Subcutaneous abdominal adipose tissue (tissue), 5 donors: ENCODE results near the gene GHRHR.

Source experiments
- H3K27ac ChIP-seq: one replicate; pipeline ENCODE4 v1.7.0; 2013; ENCODE audit warnings: low read depth, mild to moderate bottlenecking, inconsistent platforms, low read length, moderate library complexity
- H3K27me3 ChIP-seq, 5 donors: one replicate each; pipeline ENCODE4 v1.7.0; 2013; ENCODE audit warnings: low read length in 5 of 5, inconsistent platforms in 1 of 5; ENCODE audit not compliant: control insufficient read depth in 5 of 5, insufficient read depth in 4 of 5
- H3K36me3 ChIP-seq, 5 donors: one replicate each; pipeline ENCODE4 v1.7.0; 2013; ENCODE audit warnings: low read length in 5 of 5; ENCODE audit not compliant: control insufficient read depth in 5 of 5, insufficient read depth in 5 of 5
- H3K4me1 ChIP-seq, 5 donors: one replicate each; pipeline ENCODE4 v1.7.0; 2013; ENCODE audit warnings: low read length in 5 of 5, mild to moderate bottlenecking in 3 of 5, moderate library complexity in 1 of 5; ENCODE audit not compliant: control insufficient read depth in 5 of 5, insufficient read depth in 5 of 5
- H3K4me3 ChIP-seq, 5 donors: one replicate each; pipeline ENCODE4 v1.7.0; 2013; ENCODE audit warnings: low read length in 5 of 5, low read depth in 1 of 5
- H3K9ac ChIP-seq, 5 donors: one replicate each; pipeline ENCODE4 v1.7.0; 2013; ENCODE audit warnings: low read length in 5 of 5, mild to moderate bottlenecking in 4 of 5, moderate library complexity in 3 of 5
- H3K9me3 ChIP-seq, 5 donors: one replicate each; pipeline ENCODE4 v1.7.0; 2013; ENCODE audit warnings: low read length in 5 of 5; ENCODE audit not compliant: control insufficient read depth in 5 of 5
- donor health status: healthy.
- donor health status: healthy.
- donor health status: healthy.
- donor health status: healthy.
- donor health status: healthy.

The GHRHR gene

DNA sequence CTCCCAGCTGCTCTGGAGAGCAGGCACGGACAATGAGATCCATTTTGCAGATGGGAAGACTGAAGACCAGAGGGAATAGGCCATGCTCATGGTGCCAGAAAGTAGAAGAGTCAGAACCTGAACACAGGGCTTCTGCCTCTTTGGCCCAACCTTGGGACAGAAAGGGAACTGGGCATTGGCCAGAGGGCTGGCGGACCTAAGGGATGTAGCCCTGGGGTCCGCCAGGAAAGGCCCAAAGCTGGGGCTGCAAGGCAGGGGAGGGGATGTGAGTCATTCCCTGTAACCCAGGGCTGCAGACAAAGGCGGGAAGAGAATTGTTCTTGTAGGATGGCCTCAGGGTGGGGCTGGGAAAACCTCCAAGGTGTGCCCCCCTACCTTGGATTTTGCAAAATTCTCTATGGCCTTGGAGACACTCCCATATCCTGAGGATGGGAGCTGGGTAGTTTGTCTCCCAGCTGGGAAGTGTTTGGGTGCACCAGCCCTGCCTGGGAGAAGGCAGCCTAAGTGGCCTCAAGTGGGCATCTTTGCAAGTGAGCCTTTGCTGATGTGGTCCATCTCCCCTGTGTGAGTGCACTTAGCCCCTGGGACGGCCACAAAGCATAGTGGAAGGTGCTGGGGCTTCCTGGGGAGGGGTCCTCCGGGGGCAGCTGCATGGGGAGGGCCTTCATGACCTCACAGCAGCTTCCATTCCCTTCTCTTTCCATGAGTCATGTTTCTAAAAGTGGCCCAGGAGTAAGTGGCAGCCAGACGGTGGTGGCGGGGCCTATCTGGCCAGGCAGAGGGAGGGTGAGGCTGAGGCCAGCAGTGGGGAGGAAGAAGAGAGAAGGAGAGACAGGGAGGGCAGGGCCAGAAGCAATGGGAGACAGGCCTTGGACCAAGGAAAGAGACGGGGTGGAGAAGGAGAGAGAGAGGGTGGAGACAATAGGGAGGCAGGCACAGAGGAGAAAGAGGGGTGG lies 42.9 kb upstream of the GHRHR start:
- no peak overlapping the region for H3K4me3 ChIP-seq
- H3K9me3 ChIP-seq: no peaks in the 10 kb centered on the region
- H3K36me3 ChIP-seq: peaks cover 0 to 47% (median 40%) of the 10 kb centered on the region in 5 donors
- H3K4me1 ChIP-seq: peaks cover 3 to 58% (median 21%) of the 10 kb centered on the region in 5 donors
- H3K27me3 ChIP-seq: no peaks in the 10 kb centered on the region
- peak overlapping the region; percentile 67 for H3K27ac ChIP-seq
- no peak overlapping the region for H3K9ac ChIP-seq

DNA sequence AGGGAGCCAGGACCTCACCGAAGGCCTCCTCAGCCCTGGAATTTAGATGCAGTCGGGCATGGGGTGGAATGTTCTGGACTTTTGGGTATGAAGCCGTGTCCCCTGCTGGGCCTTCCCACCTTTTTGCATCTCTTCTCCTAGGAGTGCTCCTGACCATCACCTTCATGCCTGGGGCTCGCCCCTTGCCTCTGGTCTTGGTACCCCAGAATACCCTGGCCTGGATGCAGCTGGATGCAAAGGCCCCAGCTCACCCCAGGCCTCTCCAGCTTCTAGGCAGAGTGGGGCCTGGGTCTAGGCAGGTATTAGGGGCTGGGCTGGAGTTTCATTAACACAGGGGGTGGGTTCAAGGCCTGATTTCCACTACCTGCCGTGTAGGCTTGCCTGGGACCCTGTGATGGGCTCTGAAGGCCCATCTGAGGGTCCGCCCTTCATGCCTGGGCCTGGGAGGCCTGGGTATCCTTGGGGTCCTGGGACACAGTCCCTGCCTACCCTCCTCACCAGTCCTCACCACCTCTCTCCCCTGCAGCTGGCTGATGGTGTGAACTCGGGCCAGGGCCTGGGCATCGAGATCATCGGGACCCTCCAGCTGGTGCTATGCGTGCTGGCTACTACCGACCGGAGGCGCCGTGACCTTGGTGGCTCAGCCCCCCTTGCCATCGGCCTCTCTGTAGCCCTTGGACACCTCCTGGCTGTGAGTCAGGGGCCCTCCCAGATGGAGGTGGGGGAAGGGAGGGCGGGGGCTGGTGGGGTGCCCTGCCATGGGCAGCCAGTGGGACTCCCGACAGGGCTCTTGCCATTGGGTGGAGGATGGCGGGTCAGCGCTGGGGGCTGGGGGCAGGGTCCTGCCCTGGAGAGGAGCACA lies 42.0 kb upstream of the GHRHR start:
- Histone ChIP-seq H3K27me3 (no peaks in the 10 kb centered on the region), H3K4me3 (no peak overlapping the region), H3K27ac (peak overlapping the region; percentile 67), H3K9me3 (peaks cover 0 to 3% (median 2%) of the 10 kb centered on the region in 5 donors), H3K36me3 (peaks cover 0 to 53% (median 43%) of the 10 kb centered on the region in 5 donors), H3K4me1 (peaks cover 3 to 49% (median 21%) of the 10 kb centered on the region in 5 donors), H3K9ac (no peak overlapping the region)

DNA sequence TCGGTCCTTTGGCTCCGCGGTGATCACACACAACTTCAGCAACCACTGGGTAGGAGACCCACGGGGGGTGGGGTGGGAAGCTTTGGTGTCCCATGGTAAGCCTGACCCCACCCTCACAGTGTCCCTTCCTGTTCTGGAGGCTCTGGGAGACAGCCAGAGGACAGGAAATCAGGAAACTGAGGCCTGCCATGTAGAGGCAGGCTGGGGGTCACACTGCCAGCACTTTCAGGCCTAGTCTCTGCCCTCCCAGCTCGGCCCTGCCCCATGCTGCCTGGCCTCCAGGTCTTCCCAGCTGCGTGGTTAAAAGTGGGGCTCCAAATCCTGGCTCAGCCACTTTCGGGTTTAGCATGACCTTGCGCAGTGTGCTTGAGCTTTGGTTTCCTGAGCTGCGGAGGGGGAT lies 41.2 kb upstream of the GHRHR start:
- Histone ChIP-seq H3K4me1 (peaks cover 3 to 40% (median 21%) of the 10 kb centered on the region in 5 donors), H3K27me3 (no peaks in the 10 kb centered on the region), H3K4me3 (no peak overlapping the region), H3K9ac (no peak overlapping the region), H3K27ac (no peak overlapping the region), H3K36me3 (peaks cover 0 to 53% (median 44%) of the 10 kb centered on the region in 5 donors), H3K9me3 (peaks cover 0 to 11% (median 9%) of the 10 kb centered on the region in 5 donors)

DNA sequence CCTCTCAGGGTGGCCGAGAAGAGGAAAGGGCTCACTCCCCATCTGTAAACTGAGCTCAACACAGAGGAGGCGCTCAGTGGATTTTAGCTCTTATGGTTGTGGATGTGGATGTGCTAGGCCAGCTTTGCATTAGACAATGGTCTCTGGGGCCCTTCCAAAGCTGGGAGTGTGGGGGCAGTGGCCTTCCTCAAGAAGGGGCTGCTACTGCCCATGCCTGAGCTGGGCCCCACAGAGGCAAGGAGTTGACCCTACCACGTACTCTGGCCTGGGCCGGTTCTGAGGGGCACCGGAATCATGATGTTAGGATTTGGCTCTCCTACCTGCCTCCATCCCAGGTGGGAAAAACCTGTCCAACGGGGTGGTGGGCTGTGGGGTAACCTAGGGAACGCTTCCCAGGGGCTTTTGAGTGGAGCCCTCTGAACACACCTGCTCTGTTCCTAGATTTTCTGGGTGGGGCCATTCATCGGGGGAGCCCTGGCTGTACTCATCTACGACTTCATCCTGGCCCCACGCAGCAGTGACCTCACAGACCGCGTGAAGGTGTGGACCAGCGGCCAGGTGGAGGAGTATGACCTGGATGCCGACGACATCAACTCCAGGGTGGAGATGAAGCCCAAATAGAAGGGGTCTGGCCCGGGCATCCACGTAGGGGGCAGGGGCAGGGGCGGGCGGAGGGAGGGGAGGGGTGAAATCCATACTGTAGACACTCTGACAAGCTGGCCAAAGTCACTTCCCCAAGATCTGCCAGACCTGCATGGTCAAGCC lies 40.6 kb upstream of the GHRHR start:
- Histone ChIP-seq H3K9ac (no peak overlapping the region), H3K36me3 (peaks cover 0 to 53% (median 44%) of the 10 kb centered on the region in 5 donors), H3K4me1 (peaks cover 3 to 37% (median 20%) of the 10 kb centered on the region in 5 donors), H3K27me3 (no peaks in the 10 kb centered on the region), H3K27ac (no peak overlapping the region), H3K4me3 (no peak overlapping the region), H3K9me3 (peaks cover 0 to 12% (median 10%) of the 10 kb centered on the region in 5 donors)

DNA sequence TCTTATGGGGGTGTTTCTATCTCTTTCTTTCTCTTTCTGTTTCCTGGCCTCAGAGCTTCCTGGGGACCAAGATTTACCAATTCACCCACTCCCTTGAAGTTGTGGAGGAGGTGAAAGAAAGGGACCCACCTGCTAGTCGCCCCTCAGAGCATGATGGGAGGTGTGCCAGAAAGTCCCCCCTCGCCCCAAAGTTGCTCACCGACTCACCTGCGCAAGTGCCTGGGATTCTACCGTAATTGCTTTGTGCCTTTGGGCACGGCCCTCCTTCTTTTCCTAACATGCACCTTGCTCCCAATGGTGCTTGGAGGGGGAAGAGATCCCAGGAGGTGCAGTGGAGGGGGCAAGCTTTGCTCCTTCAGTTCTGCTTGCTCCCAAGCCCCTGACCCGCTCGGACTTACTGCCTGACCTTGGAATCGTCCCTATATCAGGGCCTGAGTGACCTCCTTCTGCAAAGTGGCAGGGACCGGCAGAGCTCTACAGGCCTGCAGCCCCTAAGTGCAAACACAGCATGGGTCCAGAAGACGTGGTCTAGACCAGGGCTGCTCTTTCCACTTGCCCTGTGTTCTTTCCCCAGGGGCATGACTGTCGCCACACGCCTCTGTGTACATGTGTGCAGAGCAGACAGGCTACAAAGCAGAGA lies 39.9 kb upstream of the GHRHR start:
- Histone ChIP-seq H3K9ac (no peak overlapping the region), H3K4me3 (no peak overlapping the region), H3K4me1 (peaks cover 3 to 30% (median 14%) of the 10 kb centered on the region in 5 donors), H3K36me3 (peaks cover 0 to 53% (median 44%) of the 10 kb centered on the region in 5 donors), H3K27me3 (no peaks in the 10 kb centered on the region), H3K9me3 (peaks cover 0 to 12% (median 10%) of the 10 kb centered on the region in 5 donors), H3K27ac (no peak overlapping the region)

DNA sequence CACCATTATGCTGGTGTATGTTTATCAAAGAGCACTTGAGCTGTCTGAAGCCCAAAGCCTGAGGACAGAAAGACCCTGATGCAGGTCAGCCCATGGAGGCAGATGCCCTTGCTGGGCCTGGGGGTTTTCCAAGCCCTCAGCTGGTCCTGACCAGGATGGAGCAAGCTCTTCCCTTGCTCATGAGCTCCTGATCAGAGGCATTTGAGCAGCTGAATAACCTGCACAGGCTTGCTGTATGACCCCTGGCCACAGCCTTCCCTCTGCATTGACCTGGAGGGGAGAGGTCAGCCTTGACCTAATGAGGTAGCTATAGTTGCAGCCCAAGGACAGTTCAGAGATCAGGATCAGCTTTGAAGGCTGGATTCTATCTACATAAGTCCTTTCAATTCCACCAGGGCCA lies 39.1 kb upstream of the GHRHR start:
- H3K36me3 ChIP-seq: peaks cover 0 to 53% (median 44%) of the 10 kb centered on the region in 5 donors
- H3K4me1 ChIP-seq: peaks cover 3 to 22% (median 13%) of the 10 kb centered on the region in 5 donors
- H3K9me3 ChIP-seq: peaks cover 0 to 12% (median 10%) of the 10 kb centered on the region in 5 donors
- H3K27me3 ChIP-seq: no peaks in the 10 kb centered on the region
- H3K4me3 ChIP-seq: no peak overlapping the region
- H3K9ac ChIP-seq: no peak overlapping the region
- no peak overlapping the region for H3K27ac ChIP-seq

DNA sequence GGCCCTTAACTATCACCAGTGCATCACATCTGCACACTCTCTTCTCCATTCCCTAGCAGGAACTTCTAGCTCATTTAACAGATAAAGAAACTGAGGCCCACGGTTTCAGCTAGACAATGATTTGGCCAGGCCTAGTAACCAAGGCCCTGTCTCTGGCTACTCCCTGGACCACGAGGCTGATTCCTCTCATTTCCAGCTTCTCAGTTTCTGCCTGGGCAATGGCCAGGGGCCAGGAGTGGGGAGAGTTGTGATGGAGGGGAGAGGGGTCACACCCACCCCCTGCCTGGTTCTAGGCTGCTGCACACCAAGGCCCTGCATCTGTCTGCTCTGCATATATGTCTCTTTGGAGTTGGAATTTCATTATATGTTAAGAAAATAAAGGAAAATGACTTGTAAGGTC lies 38.6 kb upstream of the GHRHR start:
- Histone ChIP-seq H3K4me1 (peaks cover 0 to 17% (median 8%) of the 10 kb centered on the region in 5 donors), H3K4me3 (no peak overlapping the region), H3K36me3 (peaks cover 0 to 53% (median 44%) of the 10 kb centered on the region in 5 donors)

DNA sequence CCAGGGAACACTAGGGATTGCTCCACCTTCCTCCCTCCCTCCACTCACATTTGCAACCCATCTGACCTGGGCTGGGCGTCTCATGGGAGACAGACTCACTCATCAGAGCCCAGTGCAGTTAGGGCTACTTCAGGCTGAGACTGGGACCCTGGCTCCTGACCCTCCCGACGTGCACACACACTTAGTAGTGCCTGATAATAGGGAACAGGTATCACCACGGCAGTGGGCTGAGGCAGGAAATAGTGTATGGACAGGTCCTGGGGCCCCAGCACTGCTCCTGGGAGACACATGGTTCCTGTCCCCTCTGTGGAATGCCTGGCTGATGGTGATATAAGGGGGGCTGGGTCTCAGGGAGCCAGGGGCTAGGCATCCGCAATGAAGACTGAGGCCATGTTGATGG lies 37.8 kb upstream of the GHRHR start:
- no peak overlapping the region for H3K4me3 ChIP-seq
- no peak overlapping the region for H3K27ac ChIP-seq
- H3K9me3 ChIP-seq: peaks cover 0 to 12% (median 10%) of the 10 kb centered on the region in 5 donors
- no peaks in the 10 kb centered on the region for H3K27me3 ChIP-seq
- H3K36me3 ChIP-seq: peaks cover 0 to 50% (median 44%) of the 10 kb centered on the region in 5 donors
- no peak overlapping the region for H3K9ac ChIP-seq
- H3K4me1 ChIP-seq: peaks cover 0 to 15% (median 5%) of the 10 kb centered on the region in 5 donors

More for the DNA sequence above, 38.6 kb upstream of the GHRHR start:
- Histone ChIP-seq H3K9ac (no peak overlapping the region), H3K27me3 (no peaks in the 10 kb centered on the region), H3K9me3 (peaks cover 0 to 12% (median 10%) of the 10 kb centered on the region in 5 donors), H3K27ac (no peak overlapping the region)

DNA sequence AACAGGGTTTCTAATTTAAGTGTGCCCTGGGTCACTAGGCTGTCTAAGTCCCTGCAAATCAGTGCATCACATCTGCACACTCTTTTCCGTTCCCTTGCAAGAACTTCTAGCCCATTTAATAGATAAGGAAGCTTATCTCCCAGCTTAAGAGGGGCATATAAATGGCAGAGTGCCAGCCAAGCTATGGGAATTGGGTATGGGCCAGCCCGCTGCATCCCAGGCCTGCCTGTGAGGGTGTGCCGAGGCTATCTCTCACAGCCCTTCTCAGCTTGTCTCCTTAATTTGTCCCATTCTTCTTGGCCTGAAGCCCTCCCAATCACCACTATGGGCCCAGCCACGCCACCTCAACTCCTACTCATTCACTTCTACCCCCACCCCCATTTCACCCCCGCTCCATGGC lies 37.4 kb upstream of the GHRHR start:
- H3K4me3 ChIP-seq: no peak overlapping the region
- no peak overlapping the region for H3K27ac ChIP-seq
- no peaks in the 10 kb centered on the region for H3K27me3 ChIP-seq
- peaks cover 0 to 12% (median 10%) of the 10 kb centered on the region in 5 donors for H3K9me3 ChIP-seq
- H3K36me3 ChIP-seq: peaks cover 0 to 50% (median 44%) of the 10 kb centered on the region in 5 donors
- peaks cover 0 to 14% (median 1%) of the 10 kb centered on the region in 5 donors for H3K4me1 ChIP-seq
- H3K9ac ChIP-seq: no peak overlapping the region
